Esophagus muscularis mucosa (tissue), 3 donors: ENCODE results near the gene SHC2.

Experiments used
- POLR2A ChIP-seq: fragments of 450-650 bp; IDR thresholded peaks from one replicate; pipeline ENCODE4 v1.6.1; 2017; ENCODE audit warnings: antibody characterized with exemption, moderate library complexity, mild to moderate bottlenecking, low read depth
- POLR2AphosphoS5 ChIP-seq, 2 donors: sonication (generic); formaldehyde crosslinking; IDR thresholded peaks; one replicate each; pipeline ENCODE4 v1.6.1; 2017; ENCODE audit warnings: antibody characterized with exemption in 2 of 2
- TF ChIP-seq, protein P1 (sequence below), 3 experiments: fragments of 200-600 bp in 2 of 3; fragments of 450-650 bp in 1 of 3; sonication (generic) in 2 of 3; IDR thresholded peaks; one replicate each; pipeline ENCODE4 v1.5.1; 2017 to 2019; ENCODE audit warnings: antibody characterized with exemption in 3 of 3, mild to moderate bottlenecking in 2 of 3, moderate library complexity in 1 of 3

DNA sequence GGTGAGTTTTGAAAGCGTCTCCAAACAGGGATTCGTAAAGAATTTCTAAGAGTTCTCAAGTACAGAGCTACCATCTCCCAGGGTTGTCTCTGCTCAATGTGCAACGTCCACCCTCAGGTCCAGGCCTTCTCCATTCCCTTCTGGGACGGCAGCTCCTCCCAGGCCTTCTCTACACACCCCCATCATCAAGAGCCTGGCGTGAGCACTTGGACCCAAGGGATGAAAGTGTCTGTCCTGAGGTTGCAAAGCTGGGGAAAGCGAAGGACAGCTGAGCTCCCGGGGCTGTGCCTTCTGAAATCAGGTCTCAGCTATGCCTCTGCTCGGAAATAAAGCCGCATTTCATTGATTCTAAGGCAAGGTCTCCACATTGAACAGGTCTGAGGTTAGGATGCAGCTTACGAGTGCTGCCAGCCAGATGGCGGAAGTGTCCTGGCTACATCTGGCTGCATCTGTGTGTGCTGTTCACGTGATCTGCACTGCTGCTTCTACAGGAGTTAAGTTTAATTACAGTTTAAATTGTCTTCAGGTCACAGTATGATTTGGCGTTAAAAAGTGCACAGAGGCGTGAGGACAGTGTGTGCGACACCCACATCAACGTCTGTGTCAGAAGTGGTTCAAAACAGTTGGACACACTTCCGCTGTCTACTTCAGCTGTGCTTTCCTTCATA, 89.2 kb downstream of the SHC2 start:
- TF ChIP-seq, protein P1, sequence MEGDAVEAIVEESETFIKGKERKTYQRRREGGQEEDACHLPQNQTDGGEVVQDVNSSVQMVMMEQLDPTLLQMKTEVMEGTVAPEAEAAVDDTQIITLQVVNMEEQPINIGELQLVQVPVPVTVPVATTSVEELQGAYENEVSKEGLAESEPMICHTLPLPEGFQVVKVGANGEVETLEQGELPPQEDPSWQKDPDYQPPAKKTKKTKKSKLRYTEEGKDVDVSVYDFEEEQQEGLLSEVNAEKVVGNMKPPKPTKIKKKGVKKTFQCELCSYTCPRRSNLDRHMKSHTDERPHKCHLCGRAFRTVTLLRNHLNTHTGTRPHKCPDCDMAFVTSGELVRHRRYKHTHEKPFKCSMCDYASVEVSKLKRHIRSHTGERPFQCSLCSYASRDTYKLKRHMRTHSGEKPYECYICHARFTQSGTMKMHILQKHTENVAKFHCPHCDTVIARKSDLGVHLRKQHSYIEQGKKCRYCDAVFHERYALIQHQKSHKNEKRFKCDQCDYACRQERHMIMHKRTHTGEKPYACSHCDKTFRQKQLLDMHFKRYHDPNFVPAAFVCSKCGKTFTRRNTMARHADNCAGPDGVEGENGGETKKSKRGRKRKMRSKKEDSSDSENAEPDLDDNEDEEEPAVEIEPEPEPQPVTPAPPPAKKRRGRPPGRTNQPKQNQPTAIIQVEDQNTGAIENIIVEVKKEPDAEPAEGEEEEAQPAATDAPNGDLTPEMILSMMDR (IDR thresholded peaks at IDR 0.05): no peak
- no peak for TF ChIP-seq POLR2A
- TF ChIP-seq POLR2AphosphoS5 (IDR thresholded peaks at IDR 0.05): no peak
